Loucy (cell line): ENCODE data around the gene CYFIP1.

ENCODE experiments used
- H2AFZ ChIP-seq: fragments of 200-600 bp; sonication (generic); 2 replicates; pipeline ENCODE4 v1.6.0; 2016; ENCODE audit warnings: antibody characterized with exemption, mild to moderate bottlenecking, low read length, moderate library complexity
- H3F3A ChIP-seq: fragments of 200-600 bp; 2 replicates; pipeline ENCODE4 v1.6.0; 2016; ENCODE audit warnings: antibody characterized with exemption, low read depth, mild to moderate bottlenecking
- H3K27me3 ChIP-seq: fragments of 200-600 bp; sonication (generic); 2 replicates; pipeline ENCODE4 v1.6.1; 2014; ENCODE audit warnings: low read length, mild to moderate bottlenecking; ENCODE audit not compliant: insufficient read depth, poor library complexity, severe bottlenecking
- H3K36me3 ChIP-seq: fragments of 200-600 bp; sonication (generic); 2 replicates; pipeline ENCODE4 v1.6.1; 2016; ENCODE audit warnings: low read length; ENCODE audit not compliant: insufficient read depth
- H3K4me1 ChIP-seq: fragments of 200-600 bp; sonication (generic); 2 replicates; pipeline ENCODE4 v1.5.1; 2014; ENCODE audit warnings: low read length, mild to moderate bottlenecking; ENCODE audit not compliant: insufficient read depth, poor library complexity, severe bottlenecking
- H3K4me2 ChIP-seq: fragments of 200-600 bp; sonication (generic); 2 replicates; pipeline ENCODE4 v1.6.0; 2014; ENCODE audit warnings: antibody characterized with exemption, low read length, low read depth, mild to moderate bottlenecking; ENCODE audit not compliant: poor library complexity, severe bottlenecking
- H3K4me3 ChIP-seq: fragments of 200-600 bp; sonication (generic); 2 replicates; pipeline ENCODE4 v1.5.1; 2014; ENCODE audit warnings: low read length, mild to moderate bottlenecking, mixed read lengths; ENCODE audit not compliant: poor library complexity, severe bottlenecking
- H3K79me2 ChIP-seq: fragments of 200-600 bp; sonication (generic); 2 replicates; pipeline ENCODE4 v1.6.1; 2014; ENCODE audit warnings: low read length; ENCODE audit not compliant: insufficient read depth
- H3K9ac ChIP-seq: fragments of 200-600 bp; sonication (generic); 2 replicates; pipeline ENCODE4 v1.6.0; 2014; ENCODE audit warnings: mild to moderate bottlenecking, low read depth, low read length, moderate library complexity; ENCODE audit not compliant: poor library complexity, severe bottlenecking
- H3K9me2 ChIP-seq: fragments of 200-600 bp; sonication (generic); replicated peaks from 2 replicates; pipeline ENCODE4 v1.6.1; 2016; ENCODE audit warnings: low read depth, low read length, mixed read lengths
- H3K9me3 ChIP-seq: fragments of 200-600 bp; sonication (generic); 2 replicates; pipeline ENCODE4 v1.6.1; 2014; ENCODE audit warnings: mild to moderate bottlenecking, antibody characterized with exemption, low read length, low read depth; ENCODE audit not compliant: insufficient read depth
- H4K20me1 ChIP-seq: fragments of 200-600 bp; sonication (generic); 2 replicates; pipeline ENCODE4 v1.6.0; 2014; ENCODE audit warnings: antibody characterized with exemption, low read length, mild to moderate bottlenecking; ENCODE audit not compliant: insufficient read depth, poor library complexity, severe bottlenecking
- CTCF ChIP-seq: fragments of 200-600 bp; sonication (generic); conservative IDR thresholded peaks from 2 replicates; pipeline ENCODE4 v1.5.1; 2014; ENCODE audit warnings: mild to moderate bottlenecking, antibody characterized with exemption, low read length
- EZH2phosphoT487 ChIP-seq: fragments of 200-600 bp; IDR thresholded peaks from 2 replicates; pipeline ENCODE4 v1.6.1; 2018; ENCODE audit warnings: antibody characterized with exemption, mild to moderate bottlenecking, moderate library complexity, borderline replicate concordance

CYFIP1 gene

GRCh38 chr15:22911306-22911705 is 68.9 kb downstream of the CYFIP1 start:
- H3K9me2 ChIP-seq, result no peaks in the 10 kb centered on the region
- H3K4me1 ChIP-seq, result no peaks in the 10 kb centered on the region
- H3F3A ChIP-seq, result no peaks in the 10 kb centered on the region
- no peak overlapping the region for H3K9ac ChIP-seq
- H3K9me3 ChIP-seq, result no peaks in the 10 kb centered on the region
- TF ChIP-seq EZH2phosphoT487 (no peak), CTCF (no peak)
- H3K79me2 ChIP-seq, result no peaks in the 10 kb centered on the region
- H3K4me3 ChIP-seq, result no peak overlapping the region
- no peaks in the 10 kb centered on the region for H3K27me3 ChIP-seq
- no peaks in the 10 kb centered on the region for H4K20me1 ChIP-seq
- no peaks in the 10 kb centered on the region for H3K36me3 ChIP-seq
- H3K4me2 ChIP-seq, result no peak overlapping the region
- H2AFZ ChIP-seq, result no peak overlapping the region

GRCh38 chr15:22908830-22909229 is 71.3 kb downstream of the CYFIP1 start:
- no peaks in the 10 kb centered on the region for H3F3A ChIP-seq
- H3K9me3 ChIP-seq, result no peaks in the 10 kb centered on the region
- no peak overlapping the region for H3K4me3 ChIP-seq
- no peaks in the 10 kb centered on the region for H3K27me3 ChIP-seq
- no peak overlapping the region for H3K4me2 ChIP-seq
- no peaks in the 10 kb centered on the region for H3K4me1 ChIP-seq
- TF ChIP-seq EZH2phosphoT487 (no peak), CTCF (no peak)
- H3K79me2 ChIP-seq, result no peaks in the 10 kb centered on the region
- no peaks in the 10 kb centered on the region for H4K20me1 ChIP-seq
- no peak overlapping the region for H3K9ac ChIP-seq
- H3K36me3 ChIP-seq, result no peaks in the 10 kb centered on the region
- no peaks in the 10 kb centered on the region for H3K9me2 ChIP-seq
- no peak overlapping the region for H2AFZ ChIP-seq

- Histone ChIP-seq H3K79me2 (no peaks in the 10 kb centered on the region), H3K4me2 (no peak overlapping the region), H3K9me3 (no peaks in the 10 kb centered on the region), H2AFZ (no peak overlapping the region), H3K4me3 (no peak overlapping the region), H3K9me2 (no peaks in the 10 kb centered on the region), H3F3A (no peaks in the 10 kb centered on the region), H3K27me3 (no peaks in the 10 kb centered on the region), H3K9ac (no peak overlapping the region), H3K4me1 (no peaks in the 10 kb centered on the region), H4K20me1 (no peaks in the 10 kb centered on the region), H3K36me3 (no peaks in the 10 kb centered on the region)
- TF ChIP-seq EZH2phosphoT487 (no peak), CTCF (no peak)
Measured at GRCh38 chr15:22907161-22907950, 72.8 kb downstream of the CYFIP1 start.
